Measurements from ENCODE around the gene IQSEC1. TPM values are rescaled to one million over a fixed set of nuclear protein-coding genes. Genes with fewer than 3 reads are reported as not detected.

IQSEC1 gene
- polyA plus RNA-seq, 2 of the 4 experiments (the other 2 are of a cell fraction), result 3.7 to 10.7 TPM

GRCh38 chr3:12935861-12936830 lies 137.1 kb downstream of the IQSEC1 start (continued):
- no peak for TF ChIP-seq RCOR1 (IDR thresholded peaks at IDR 0.05; ENCODE audit: low read depth, low read length)
- TF ChIP-seq HOXA7 (CRISPR knock-in tag; IDR thresholded peaks at IDR 0.05), result no peak
- TF ChIP-seq RAD21 (conservative IDR thresholded peaks at IDR 0.05 in 1 of 2, IDR thresholded peaks at IDR 0.05 in 1 of 2), result no peak

- CTCF ChIA-PET, result interaction anchor here (0.8 to 1.0 kb wide), 2 partner anchors 37 to 48 kb away, joined by 3 read pairs; no protein-coding TSS in a partner anchor
- Histone ChIP-seq H3K4me3 (no peak overlapping the region), H3K9me3 (no peaks in the 10 kb centered on the region), H3K4me2 (no peak overlapping the region), H3K4me1 (no peaks in the 10 kb centered on the region), H3K27ac (no peak overlapping the region)
- POLR2A ChIA-PET, result no interaction called here
- no peak for ATAC-seq
- WGBS (ENCODE audit: missing lambda C conversion rate), result 95% methylated on average over 21 of the region's 37 CpGs
- DNase-seq (ENCODE audit: low read depth in 1 of 2, low spot score in 1 of 2), result peak in 1 of 2 experiments; percentile 13
- no peak for FAIRE-seq
- TF ChIP-seq PBX3 (IDR thresholded peaks at IDR 0.05), result no peak
- no peak for TF ChIP-seq ESRRA (IDR thresholded peaks at IDR 0.05; ENCODE audit: borderline replicate concordance, low read length)
- no peak for TF ChIP-seq EP300 (IDR thresholded peaks at IDR 0.05)
- TF ChIP-seq SREBF2 (IDR thresholded peaks at IDR 0.05), result no peak
- TF ChIP-seq RAD21 (conservative IDR thresholded peaks at IDR 0.05 in 1 of 2, IDR thresholded peaks at IDR 0.05 in 1 of 2), result no peak
- no peak for TF ChIP-seq HOXB5 (CRISPR knock-in tag; IDR thresholded peaks at IDR 0.05)
- TF ChIP-seq RFX5 (IDR thresholded peaks at IDR 0.05), result no peak
- TF ChIP-seq CTCF (IDR thresholded peaks at IDR 0.05), result no peak
- TF ChIP-seq HES2 (IDR thresholded peaks at IDR 0.05), result no peak
These were observed 138.0 kb downstream of the IQSEC1 start for GRCh38 chr3:12935023-12935860.

GRCh38 chr3:12934431-12934830 lies 138.8 kb downstream of the IQSEC1 start:
- no peak for TF ChIP-seq FOSB (CRISPR knock-in tag; IDR thresholded peaks at IDR 0.05)
- TF ChIP-seq CEBPB (IDR thresholded peaks at IDR 0.05), result no peak
- TF ChIP-seq TP53 (CRISPR knock-in tag; IDR thresholded peaks at IDR 0.05), result no peak
- TF ChIP-seq ATOH8 (CRISPR knock-in tag; IDR thresholded peaks at IDR 0.05; ENCODE audit: low read depth), result no peak
- TF ChIP-seq FOSL2 (IDR thresholded peaks at IDR 0.05), result no peak
- no peak for TF ChIP-seq FOSL2 (CRISPR knock-in tag; IDR thresholded peaks at IDR 0.05)
- TF ChIP-seq POLR2AphosphoS2 (conservative IDR thresholded peaks at IDR 0.05; ENCODE audit: low read length), result no peak
- no peak for TF ChIP-seq SMC3 (IDR thresholded peaks at IDR 0.05)
- TF ChIP-seq POLR2A (IDR thresholded peaks at IDR 0.05; ENCODE audit: low read length), result no peak
- TF ChIP-seq HOXA7 (CRISPR knock-in tag; IDR thresholded peaks at IDR 0.05), result no peak
- no peak for TF ChIP-seq ELK1 (IDR thresholded peaks at IDR 0.05; ENCODE audit: low read depth, low read length)
- TF ChIP-seq KDM5A (IDR thresholded peaks at IDR 0.05), result no peak
- no peak for TF ChIP-seq E2F6 (IDR thresholded peaks at IDR 0.05; ENCODE audit: borderline replicate concordance, low read depth)
- TF ChIP-seq ESRRA (IDR thresholded peaks at IDR 0.05; ENCODE audit: borderline replicate concordance, low read length), result no peak
- TF ChIP-seq NR3C1 (IDR thresholded peaks at IDR 0.05), result no peak
- TF ChIP-seq ZC3H11A (IDR thresholded peaks at IDR 0.05), result no peak

More at GRCh38 chr3:12934431-12934830, 138.8 kb downstream of the IQSEC1 start:
- no peak for ATAC-seq
- CTCF ChIA-PET, result interaction anchor here (1.2 to 1.3 kb wide), 2 partner anchors 16 to 43 kb away, joined by 5 read pairs; no protein-coding TSS in a partner anchor
- POLR2A ChIA-PET, result no interaction called here
- Histone ChIP-seq H3K4me3 (no peak overlapping the region), H3K4me2 (no peak overlapping the region), H3K4me1 (no peaks in the 10 kb centered on the region), H3K27ac (no peak overlapping the region), H3K9me3 (no peaks in the 10 kb centered on the region)
- DNase-seq (ENCODE audit: low read depth in 1 of 2, low spot score in 1 of 2), result no peak
- FAIRE-seq, result no peak
- 87% methylated on average over 8 of the region's 8 CpGs for WGBS (ENCODE audit: missing lambda C conversion rate)

All from A549 (cell line).